WERI-Rb-1 (cell line): ENCODE data around the gene RBP3.

Experiments used
- DNase-seq: peaks from one replicate; pipeline ENCODE4 v3.0.0-alpha.2; 2020
- H3K27ac ChIP-seq: fragments of 250-450 bp; sonication (Bioruptor Pico); 2 replicates; pipeline ENCODE4 v1.5.1; 2020; ENCODE audit warnings: mild to moderate bottlenecking, moderate library complexity
- H3K27me3 ChIP-seq: fragments of 250-450 bp; sonication (Bioruptor Pico); 2 replicates; pipeline ENCODE4 v1.5.1; 2021; ENCODE audit warnings: mild to moderate bottlenecking, low read depth, moderate library complexity; ENCODE audit not compliant: insufficient read depth, severe bottlenecking
- H3K36me3 ChIP-seq: fragments of 250-450 bp; sonication (Bioruptor Pico); 2 replicates; pipeline ENCODE4 v1.5.1; 2020; ENCODE audit warnings: mild to moderate bottlenecking, moderate library complexity
- H3K4me3 ChIP-seq: 2 replicates; pipeline ENCODE4 v1.5.1; 2011; ENCODE audit warnings: low read depth, mild to moderate bottlenecking, control low read depth, low read length
- H3K9me3 ChIP-seq: fragments of 250-450 bp; sonication (Bioruptor Pico); 2 replicates; pipeline ENCODE4 v1.5.1; 2021; ENCODE audit warnings: mild to moderate bottlenecking, moderate library complexity; ENCODE audit not compliant: severe bottlenecking
- TF ChIP-seq, protein P1 (sequence below): IDR thresholded peaks from 2 replicates; pipeline ENCODE4 v1.5.1; 2011; ENCODE audit warnings: low read depth, mild to moderate bottlenecking, control low read depth, inconsistent platforms, low read length

RBP3 gene

DNA sequence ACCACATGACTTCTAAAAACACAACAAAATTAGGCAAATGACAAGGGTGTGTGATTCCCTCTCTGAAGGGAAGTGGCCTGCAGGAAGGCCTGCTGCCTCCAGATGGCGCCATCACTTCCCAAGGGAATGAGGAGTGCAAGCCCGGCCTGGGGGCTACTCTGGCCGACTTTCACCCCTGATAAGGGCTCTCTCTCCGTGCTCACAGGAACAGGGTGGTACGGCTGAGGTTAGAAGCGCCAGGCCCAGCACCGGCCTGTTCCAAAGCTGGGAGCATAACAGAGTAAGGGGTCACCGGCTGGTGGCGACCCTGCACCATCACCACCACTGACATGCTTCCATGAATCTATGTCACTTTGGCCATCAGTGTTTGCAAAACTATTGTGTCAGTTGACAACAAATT is 13.1 kb downstream of the RBP3 start:
- TF ChIP-seq, protein P1, sequence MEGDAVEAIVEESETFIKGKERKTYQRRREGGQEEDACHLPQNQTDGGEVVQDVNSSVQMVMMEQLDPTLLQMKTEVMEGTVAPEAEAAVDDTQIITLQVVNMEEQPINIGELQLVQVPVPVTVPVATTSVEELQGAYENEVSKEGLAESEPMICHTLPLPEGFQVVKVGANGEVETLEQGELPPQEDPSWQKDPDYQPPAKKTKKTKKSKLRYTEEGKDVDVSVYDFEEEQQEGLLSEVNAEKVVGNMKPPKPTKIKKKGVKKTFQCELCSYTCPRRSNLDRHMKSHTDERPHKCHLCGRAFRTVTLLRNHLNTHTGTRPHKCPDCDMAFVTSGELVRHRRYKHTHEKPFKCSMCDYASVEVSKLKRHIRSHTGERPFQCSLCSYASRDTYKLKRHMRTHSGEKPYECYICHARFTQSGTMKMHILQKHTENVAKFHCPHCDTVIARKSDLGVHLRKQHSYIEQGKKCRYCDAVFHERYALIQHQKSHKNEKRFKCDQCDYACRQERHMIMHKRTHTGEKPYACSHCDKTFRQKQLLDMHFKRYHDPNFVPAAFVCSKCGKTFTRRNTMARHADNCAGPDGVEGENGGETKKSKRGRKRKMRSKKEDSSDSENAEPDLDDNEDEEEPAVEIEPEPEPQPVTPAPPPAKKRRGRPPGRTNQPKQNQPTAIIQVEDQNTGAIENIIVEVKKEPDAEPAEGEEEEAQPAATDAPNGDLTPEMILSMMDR, result peak; percentile 89
- Histone ChIP-seq H3K4me3 (0 out of 2 replicates have a peak overlapping the region, but pooled peaks have one; percentile 14), H3K27ac (peak overlapping the region; percentile 90), H3K36me3 (peaks cover 31% of the 10 kb centered on the region), H3K27me3 (no peaks in the 10 kb centered on the region), H3K9me3 (no peaks in the 10 kb centered on the region)
- peak; percentile 76 for DNase-seq

DNA sequence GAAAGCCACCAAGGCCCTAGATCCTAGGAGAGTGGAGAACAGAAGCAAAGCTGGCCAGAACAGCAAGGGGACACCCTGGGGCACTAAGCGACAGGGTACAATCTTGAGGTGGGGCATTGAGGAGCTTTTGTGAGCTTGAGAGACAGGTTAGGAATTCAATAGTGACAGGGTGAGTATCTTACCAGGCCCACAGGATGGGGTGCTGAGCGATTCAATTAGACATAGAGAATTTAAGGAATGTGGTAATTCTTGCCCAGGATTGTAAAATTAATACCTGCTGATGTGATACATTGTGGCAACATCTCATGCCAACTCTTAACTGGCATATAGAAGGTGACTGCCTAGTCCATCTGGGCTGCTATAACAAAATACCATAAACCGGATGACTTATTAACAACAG is 14.0 kb downstream of the RBP3 start:
- Histone ChIP-seq H3K27ac (no peak overlapping the region), H3K27me3 (no peaks in the 10 kb centered on the region), H3K4me3 (no peak overlapping the region), H3K9me3 (no peaks in the 10 kb centered on the region), H3K36me3 (peaks cover 22% of the 10 kb centered on the region)
- DNase-seq, result no peak
- TF ChIP-seq, protein P1, result no peak

DNA sequence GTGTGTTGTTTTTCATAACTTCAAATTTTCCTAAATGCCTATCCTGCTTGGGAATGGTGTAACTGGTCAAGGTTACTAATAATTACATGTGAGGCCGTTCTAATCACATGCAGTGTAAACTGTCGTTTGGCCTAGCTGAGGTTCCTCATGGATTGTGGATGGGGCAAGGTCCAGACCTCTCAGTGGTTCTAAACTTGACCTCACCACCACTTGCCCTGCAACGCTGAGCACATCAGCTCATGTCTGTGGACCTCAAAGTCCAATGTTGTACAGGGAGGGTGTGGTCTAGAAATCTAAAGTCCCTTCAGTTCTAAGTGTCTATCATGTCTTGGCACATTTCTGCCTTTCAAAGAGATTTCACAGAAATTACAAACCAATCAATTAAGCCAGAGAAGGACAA is 15.6 kb downstream of the RBP3 start:
- Histone ChIP-seq H3K9me3 (no peaks in the 10 kb centered on the region), H3K27me3 (no peaks in the 10 kb centered on the region), H3K36me3 (peaks cover 8% of the 10 kb centered on the region), H3K4me3 (no peak overlapping the region), H3K27ac (no peak overlapping the region)
- DNase-seq, result no peak
- TF ChIP-seq, protein P1, result no peak

DNA sequence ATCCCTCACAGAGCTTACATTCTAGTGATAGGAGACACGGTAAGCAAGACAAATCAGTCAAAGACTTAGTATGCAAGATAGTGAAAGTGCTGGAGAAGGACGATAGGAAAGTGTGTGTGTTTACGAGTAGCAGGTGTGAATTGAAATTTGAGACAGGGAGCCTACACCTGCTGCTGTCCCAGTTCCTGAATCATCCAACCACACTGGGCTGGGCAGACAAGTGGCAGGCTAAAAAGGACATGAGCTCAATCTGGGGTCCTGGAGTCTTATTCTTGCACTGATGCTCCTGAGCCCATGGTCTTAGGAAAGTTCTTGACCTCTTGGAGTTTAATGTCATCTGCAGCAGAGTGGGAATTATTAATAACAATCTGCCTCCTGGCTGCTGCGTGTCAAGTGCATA is 16.2 kb downstream of the RBP3 start:
- DNase-seq, result no peak
- Histone ChIP-seq H3K9me3 (no peaks in the 10 kb centered on the region), H3K4me3 (no peak overlapping the region), H3K27me3 (no peaks in the 10 kb centered on the region), H3K36me3 (peaks cover 2% of the 10 kb centered on the region), H3K27ac (no peak overlapping the region)
- TF ChIP-seq, protein P1, result no peak

DNA sequence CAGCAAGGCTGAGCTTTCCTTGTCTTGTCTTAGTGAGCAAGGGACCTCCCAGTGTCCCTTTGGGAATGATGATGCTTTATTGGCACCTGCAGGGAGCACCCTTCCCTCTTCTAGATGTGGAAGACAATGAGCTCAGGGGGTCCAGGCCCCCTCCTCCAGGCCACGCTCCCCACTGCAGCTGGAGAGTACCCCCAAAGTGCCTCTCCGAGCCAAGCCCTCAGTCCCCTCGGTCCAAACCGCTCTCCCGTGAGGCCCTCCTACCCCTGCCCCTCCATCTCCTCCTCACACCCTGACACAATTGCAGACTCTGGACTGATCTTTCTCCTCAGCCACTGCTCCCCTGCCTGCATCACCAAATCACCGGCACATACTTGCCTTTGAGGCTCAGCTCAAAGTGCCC is 16.7 kb downstream of the RBP3 start:
- no peak for DNase-seq
- H3K36me3 ChIP-seq, result no peaks in the 10 kb centered on the region
- no peaks in the 10 kb centered on the region for H3K27me3 ChIP-seq
- H3K27ac ChIP-seq, result no peak overlapping the region
- H3K4me3 ChIP-seq, result no peak overlapping the region
- no peaks in the 10 kb centered on the region for H3K9me3 ChIP-seq
- TF ChIP-seq, protein P1, result no peak

DNA sequence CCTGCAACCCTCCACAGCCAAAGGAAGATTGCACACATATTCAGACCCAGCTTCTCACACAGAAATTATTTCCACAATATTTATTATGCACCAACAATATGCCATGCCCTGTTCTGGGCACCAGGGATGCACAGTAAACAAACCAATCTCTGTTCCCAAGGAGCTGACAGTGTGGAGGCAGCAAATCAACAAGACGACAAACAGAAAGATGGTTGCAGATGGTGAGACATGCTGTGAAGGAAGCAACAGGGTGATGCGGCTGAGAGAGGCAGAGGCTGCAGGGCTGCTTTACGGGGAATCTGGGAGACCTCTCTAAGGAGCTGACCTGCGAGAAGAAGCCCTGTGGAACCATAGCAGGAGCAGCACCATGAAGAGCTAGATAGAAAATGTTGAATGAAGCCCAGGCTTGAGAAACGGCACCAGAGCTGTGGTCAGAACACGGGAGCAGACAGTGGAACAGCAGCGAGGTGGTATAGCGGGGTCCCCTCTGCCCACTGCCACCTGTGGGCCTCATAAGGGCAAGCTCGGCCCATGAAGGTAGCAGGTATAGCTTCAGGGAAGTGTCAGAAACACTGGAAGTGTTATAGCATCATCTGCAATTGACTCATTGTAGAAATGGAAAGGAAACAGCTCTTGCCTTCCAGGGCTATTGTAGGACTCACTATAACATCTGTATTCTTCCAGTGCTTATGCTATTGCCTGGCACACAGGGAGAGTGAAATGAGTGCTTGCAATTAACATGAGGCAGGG is 17.4 kb downstream of the RBP3 start:
- no peak for DNase-seq
- no peaks in the 10 kb centered on the region for H3K9me3 ChIP-seq
- TF ChIP-seq, protein P1, result no peak
- H3K27me3 ChIP-seq, result no peaks in the 10 kb centered on the region
- no peak overlapping the region for H3K4me3 ChIP-seq
- H3K36me3 ChIP-seq, result no peaks in the 10 kb centered on the region
- H3K27ac ChIP-seq, result no peak overlapping the region
